GM21528 (cell line): ENCODE data around the gene DYNC1I1.
"Not testable (repeated sequence)": the region's sequence is repeated elsewhere in the genome, so short reads cannot be mapped to it uniquely, and the experiment has no call there.

Source experiments
- ATAC-seq: cut with Tn5 transposase; IDR thresholded peaks from one replicate; pipeline ENCODE4 v1.9.1; 2021; ENCODE audit warnings: mild to moderate bottlenecking, moderate library complexity; ENCODE audit not compliant: unreplicated experiment, low FRiP score

Gene DYNC1I1

DNA sequence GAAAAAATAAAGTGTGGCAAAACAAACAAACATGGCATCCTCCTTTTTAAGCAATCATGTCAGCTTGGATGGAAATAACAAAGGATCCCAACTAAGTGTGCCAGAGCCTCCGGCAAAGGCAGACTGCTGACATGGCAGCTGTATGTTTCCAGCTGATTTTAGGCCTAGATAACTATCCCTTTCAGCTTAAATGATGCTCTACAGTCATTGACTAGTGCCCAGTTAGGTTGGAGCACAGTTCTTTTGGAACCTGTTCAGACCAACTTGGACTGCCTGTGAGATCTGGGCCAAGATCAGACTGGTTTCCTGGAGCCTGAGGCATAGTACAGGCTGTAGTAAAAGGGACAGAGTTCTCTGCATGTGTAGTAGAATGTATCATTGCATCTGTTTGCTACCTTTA lies 128.7 kb downstream of the DYNC1I1 start:
- ATAC-seq, result no peak

DNA sequence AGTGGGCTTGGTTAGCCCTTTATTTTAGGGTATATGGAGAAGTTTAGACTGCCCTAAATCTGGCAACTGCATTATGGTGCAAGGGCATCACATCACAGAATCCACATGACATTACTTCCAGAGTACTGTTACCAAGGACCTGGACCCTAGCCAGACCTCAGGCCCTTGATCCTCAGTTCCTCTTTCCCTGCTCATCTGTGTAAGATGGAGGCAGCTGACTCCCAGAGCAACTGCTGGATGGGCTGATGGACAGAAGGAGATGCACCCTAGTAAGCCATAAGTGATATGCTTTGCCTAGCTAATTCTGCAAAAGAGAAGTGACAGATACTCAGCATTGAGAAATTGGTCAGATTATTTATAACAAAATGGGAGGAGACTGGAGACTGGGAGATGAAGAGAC lies 131.7 kb downstream of the DYNC1I1 start:
- ATAC-seq, result no peak

DNA sequence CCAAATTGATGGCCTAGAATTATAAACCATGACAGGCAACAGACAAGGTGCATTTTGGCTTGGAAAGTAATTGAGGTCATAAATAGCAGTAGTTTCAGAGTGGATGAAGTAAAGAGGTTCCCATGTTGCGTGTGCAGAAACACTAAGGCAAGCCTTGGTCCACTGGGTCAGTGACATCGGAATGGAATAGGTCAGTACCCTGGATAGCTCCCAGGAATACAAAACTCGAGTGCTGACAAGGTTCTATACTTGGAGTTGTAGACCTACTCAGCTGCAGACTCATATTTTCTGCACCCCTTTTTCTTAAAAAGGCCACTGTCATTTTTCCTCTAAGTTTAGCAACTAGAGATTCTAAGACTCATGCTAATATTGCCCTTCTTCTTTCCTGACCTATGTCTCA lies 132.8 kb downstream of the DYNC1I1 start:
- no peak for ATAC-seq

DNA sequence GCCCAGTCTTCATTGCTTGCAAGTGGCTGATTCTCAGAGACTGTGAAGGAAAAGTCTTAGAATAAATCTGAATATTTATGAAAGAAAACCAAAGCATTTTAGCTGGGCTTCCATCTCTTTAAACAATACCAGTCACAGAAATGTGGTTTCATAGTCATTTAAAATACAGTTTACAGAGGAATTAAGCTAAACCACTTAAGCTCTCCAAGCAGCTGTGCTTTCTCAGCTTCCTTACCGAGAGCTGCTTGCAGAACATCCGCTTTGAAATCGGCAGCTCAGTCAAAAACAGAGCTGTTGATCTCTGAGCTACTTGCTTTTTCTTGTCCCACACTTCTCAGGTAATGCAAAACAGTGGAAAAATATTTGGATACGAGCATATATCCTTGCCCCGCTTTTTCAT lies 134.5 kb downstream of the DYNC1I1 start:
- no peak for ATAC-seq

DNA sequence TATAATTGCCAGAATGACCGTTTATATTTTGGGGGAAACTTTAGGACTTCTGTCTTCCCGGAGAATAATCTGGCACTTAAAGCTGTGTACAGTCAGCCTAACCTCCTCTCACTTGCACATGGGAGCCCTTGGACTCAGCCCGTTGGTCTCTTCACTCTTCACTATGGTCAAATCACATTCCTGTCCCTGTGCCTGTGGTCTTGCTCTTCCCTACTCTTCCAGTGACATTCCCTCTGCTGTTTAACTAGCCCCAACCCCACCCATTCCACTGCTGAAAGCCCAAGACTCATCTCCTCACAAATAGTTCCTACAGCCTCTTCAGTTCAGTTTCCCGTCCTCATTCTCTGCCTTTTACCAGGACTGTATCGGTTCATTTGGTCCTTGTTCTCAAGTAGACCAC lies 135.0 kb downstream of the DYNC1I1 start:
- no peak for ATAC-seq

DNA sequence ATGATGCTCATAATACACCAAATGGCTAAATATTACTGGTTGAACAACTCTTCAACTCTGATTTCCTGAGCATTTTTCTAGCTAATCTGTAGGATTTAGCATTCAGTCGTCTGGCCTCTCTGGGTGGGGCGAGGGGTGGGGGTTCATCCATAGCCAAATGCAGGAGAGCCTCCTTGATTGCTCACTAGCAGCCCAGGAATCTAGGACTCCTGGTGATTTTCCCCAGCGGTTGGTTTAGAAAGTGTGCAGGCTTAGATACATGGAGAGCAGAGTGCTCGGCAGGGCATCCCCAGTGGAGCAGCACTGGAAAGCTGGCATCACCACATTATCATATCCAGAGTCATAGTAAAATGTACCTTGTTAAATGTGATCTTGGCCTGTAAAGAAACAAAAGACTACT lies 136.1 kb downstream of the DYNC1I1 start:
- ATAC-seq, result no peak

DNA sequence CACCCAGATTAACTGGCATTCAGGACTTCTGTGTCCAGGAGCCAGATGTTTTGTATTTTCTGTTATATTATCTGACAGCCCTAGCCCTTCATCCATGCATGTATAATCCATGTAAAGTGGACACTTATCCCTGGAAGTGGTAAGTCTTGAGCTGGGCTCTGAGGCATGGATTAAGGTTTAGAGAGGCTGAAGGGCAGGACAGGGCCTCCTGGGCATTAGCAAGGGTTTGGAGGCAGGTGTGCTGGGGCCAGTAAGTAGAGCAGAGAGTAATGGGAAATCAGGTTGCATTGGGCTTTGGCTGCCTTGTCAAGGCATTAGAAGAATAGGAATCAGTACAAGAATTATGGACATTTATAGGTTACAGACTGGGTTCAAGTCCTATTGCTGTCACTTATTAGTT lies 138.0 kb downstream of the DYNC1I1 start:
- no peak for ATAC-seq

DNA sequence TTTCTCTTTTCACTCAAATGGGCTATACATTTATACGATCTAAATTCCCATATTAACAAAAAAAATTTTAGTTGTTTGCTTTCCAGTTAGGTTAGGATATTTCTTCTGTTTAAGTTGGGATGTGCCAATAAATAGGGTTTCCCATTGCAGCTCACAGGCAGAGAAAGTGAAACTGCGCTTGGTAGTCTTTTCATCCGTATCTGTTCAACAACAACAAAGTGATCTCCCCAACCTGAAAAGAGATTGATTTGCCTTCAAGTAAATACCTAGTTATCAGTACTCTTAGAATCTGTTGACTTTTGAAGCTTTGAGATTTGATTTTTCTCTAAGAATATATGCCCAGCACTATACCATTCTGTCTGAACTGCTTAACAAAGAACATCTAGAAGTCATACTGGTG lies 143.4 kb downstream of the DYNC1I1 start:
- no peak for ATAC-seq

DNA sequence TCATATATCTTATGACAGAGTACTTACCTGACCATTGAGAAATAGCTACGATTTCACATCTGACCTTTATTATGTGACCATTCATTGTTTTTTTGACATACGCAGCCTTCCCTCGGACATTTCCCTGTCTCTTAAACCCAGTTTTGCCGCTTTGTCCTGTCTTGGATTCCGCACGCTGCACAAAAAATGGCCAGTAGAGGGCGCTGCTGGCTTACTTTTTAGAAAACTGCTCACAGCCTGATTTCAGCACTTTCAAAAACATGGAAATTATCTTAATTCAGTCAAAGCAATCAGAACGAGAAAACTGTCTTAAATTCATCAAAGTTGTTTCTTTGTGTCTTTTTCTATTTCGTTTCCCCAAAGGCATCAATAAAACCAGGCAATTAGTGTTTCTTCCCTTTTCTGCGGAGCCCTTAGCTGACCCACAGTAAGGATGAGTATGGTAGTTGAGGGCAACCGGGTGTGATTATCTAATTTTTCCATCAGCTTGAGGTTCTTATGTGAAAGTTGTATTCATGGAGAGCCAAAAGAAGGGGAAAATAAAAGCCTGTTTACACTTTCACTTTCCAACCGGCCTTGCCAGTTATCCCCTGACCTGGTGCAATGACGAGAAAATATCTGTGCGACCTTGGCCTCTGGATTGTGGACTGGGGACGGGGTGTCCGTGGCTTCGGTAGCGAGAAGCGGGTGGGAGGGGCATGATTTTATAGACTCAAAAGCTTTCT lies 144.4 kb downstream of the DYNC1I1 start:
- ATAC-seq, result peak; percentile 70

DNA sequence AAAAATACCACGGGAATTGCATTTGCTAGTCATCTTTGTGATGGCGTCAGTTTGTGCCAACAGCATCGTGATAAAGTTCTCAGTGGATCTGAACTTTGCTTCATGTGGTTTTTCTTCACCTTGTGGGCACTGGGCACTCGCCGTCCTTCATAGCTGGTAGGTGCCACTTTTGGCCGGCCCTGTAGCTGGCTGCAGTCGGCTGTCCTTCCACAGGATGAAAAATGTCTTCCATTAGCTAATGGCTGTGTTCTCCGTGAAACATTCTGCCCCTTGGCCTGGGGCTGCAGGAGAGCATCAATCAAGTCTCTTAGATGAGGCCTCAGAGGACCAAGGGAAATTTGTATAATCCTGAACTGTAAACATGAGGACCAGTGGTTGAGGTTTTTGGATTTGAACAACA lies 145.3 kb downstream of the DYNC1I1 start:
- no peak for ATAC-seq

DNA sequence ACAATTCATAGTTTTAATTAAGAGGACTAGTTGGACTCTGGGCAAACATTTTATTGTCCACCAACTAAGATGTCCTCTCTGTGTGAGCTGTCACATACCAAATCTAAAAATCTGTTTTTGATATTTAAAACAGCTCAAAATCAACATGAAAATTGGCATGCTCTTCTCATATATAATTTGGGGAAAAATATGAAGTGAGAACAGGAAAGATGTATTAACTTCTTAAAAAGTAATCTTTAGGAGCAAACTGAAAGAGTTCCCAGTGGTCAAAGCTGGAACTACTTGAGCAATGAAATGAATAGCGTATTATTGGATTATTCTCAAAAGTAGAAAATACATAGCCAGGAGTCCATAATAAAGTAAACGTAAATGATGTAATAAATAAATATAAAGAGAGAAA lies 147.2 kb downstream of the DYNC1I1 start:
- no peak for ATAC-seq

DNA sequence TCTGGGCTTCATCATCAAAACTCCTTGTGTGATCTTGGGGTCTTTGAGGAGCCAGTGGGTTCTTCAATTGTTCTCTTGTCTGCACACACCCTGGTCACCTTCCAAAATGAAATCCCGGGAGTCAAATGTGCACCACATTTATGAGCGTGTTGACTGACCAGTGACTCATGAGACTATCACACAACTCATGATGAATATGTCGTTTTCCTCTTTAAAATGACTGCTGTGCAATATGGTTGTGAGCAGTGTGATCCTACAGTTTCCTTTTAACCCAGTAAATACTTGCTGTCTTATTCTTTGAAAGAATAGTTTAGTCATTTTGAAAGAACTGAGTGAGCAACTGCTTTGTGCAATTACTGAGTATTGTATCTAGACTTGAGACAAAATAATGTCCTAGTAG lies 149.2 kb downstream of the DYNC1I1 start:
- ATAC-seq, result no peak

DNA sequence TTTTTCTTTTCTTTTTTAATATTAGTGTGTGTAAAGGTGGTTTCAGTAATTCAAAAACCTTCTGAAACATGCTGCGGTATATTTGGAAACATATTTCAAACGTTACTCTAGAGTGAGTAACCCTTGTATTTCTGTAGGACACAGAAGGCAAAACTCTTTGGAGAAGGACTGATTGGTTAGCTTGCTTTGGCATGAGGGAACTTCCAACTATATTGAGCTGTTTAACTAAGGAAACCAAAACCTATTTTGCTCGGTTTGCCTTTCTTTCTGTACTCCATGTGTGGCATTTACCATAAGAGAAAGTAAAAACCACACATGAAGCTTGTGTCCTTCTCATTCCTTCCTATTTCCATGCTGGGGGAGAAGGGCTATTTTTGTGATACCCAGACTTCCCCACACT lies 149.8 kb downstream of the DYNC1I1 start:
- no peak for ATAC-seq

DNA sequence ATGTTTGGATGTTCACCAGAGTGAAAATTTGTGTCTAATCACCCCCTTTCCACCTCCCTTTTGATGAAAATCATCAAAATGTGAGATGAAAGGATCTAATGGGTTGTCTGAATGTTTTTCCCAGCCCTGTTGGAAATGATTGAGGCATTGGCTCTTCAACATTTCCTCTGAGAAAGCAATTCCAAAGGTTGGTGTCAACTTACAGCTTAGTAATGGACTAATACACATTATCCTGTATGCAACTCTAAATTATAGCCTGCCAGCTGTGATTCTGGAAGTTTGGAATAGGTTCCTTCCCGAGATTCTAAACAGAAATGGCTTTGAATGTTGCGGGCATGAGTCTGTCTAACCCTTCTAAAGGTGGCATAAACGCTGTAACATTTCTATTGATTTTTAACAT lies 152.9 kb downstream of the DYNC1I1 start:
- no peak for ATAC-seq

DNA sequence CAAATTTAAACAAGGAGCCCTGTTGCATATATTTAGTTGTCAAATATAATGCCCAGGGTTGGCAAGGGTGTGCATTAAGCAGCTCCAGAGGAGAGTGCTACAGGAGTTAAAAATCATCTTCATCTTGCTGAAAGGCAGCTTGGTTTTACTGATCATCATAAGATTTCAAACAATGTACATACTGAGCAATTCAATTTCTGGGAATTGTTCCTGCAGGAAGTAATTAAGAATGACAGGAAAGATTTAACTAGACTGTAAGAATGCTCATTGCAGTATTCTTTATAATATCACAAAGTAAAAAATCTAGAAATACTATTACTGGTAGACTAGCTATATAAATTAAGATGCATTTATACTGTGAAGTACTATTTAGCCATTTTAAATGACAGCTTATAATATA lies 153.6 kb downstream of the DYNC1I1 start:
- no peak for ATAC-seq

DNA sequence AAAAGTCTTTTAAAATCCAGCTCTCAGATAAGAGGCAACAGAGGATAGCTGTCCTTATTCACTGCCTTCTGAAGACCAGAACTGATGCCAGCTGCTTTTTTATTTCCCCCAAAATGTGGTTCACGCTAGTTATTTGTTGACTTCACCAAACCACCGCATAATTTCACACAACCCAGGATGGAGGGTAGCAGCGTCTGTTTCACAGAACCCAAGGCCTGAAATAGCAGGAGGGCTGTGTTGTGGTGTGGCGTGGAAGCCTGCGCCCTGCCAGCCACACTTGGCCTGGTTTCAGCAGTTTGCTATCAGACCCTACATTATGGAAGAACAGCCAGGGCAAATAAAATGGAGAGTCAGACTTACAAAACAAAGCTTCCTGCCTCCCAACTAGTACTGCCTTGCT lies 155.4 kb downstream of the DYNC1I1 start:
- no peak for ATAC-seq

DNA sequence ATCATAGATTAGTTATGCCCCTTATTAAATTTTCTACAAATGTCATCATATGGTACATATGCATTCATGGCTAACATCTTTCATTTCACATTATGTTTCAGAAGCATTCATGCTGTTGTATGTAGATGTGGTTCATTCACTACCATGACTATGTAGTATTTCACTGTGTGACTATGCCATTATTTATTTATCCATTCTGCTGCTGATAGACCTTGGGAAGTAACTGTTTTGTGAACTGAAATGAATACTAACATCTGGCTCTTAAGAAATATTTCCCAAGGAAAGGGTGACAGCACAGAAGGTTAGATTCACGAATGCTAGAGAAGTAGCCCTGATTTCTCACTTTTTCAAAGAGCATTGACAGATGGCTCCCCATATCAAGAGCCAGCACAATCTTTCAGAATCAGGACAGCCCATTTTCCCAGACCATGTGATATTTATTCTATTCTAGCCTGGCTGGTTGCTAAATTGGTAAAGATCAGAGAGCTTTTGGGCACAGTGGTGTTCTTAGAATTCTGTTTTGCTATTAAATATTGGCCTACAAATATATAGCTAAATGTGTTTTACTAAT lies 157.4 kb downstream of the DYNC1I1 start:
- ATAC-seq, result no peak

DNA sequence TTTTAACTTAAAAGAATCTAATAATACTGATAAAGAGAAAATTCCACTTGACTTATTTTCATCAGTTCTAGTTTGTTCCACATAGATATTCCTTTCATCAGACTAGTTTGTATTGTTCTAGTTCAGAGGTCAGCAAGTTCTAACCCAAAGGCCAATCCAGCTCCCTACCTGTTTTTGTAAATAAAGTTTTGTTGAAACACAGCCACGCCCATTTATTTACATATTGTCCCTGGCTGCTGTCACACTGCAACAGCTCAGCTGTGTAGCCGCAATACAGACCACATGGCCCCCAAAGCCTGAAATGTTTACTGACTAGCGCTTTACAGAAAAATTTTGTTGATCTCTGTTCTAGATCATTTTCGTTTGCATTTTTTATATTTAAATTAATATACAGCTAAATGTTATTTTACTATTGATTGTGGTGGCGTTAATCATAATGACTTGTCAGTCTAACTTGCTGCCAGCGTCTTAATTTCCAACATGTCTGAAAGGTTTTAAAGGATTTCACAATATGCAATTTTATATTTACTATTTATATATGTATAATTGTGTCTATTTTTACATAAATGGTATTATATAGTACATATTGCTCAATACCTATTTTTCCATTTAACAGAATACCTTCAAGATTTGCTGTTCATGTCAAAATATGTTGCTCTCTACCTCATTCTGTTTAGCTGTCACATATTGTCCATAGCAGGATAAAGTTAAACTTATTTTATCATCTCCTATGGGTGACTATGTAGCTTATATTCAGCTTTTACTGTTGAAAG lies 159.3 kb downstream of the DYNC1I1 start:
- ATAC-seq, result no peak

DNA sequence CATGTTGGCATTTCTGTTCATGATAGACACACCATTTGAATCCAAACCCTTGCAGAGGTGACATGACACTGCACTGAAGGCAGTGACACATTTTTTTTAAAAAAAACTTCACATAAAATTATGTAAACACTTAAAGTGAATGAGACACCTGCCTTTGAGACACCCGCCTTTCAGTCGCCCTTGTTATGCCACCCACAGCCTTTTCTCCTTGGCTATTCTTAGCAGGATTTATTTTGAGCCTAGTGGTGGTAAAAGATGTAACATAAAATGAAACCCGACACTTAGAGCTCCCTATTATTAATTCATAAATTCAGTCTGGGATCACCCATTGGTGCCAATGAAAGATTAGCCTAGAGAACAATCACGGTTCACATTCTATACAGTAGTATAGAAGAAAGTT lies 161.3 kb downstream of the DYNC1I1 start:
- ATAC-seq, result no peak

DNA sequence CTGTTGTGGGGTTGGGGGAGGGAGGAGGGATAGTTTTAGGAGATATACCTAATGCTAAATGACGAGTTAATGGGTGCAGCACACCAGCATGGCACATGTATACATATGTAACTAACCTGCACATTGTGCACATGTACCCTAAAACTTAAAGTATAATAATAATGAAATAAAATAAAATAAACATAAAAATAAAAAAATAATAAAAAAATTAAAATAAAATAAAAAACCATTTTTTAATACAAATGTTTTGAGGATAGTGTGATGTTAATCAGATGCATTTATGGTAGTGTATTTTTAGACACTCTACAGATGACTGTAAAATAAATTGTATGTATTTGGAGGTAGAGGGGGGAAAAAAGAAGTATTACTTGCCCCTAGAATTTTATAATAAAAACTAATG lies 172.5 kb downstream of the DYNC1I1 start:
- not testable (repeated sequence) for ATAC-seq

DNA sequence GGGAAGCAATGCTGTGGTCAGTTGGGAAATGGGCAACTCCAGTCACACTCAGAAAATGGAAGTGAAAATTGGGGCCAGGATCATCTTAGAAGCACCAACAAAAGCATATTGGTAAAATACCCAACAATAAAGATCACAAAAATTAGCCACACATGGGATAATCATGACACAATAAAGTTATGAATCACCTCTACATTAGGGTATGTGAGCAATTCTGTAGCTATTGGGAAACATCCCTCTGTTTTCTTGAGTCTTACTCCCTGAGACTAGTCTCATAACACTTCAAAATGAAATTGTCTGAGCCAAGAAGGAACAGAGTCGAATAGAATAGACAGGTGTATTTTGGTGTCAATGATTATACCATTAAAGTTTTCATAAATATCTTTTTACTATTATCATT lies 178.3 kb downstream of the DYNC1I1 start:
- ATAC-seq, result no peak

DNA sequence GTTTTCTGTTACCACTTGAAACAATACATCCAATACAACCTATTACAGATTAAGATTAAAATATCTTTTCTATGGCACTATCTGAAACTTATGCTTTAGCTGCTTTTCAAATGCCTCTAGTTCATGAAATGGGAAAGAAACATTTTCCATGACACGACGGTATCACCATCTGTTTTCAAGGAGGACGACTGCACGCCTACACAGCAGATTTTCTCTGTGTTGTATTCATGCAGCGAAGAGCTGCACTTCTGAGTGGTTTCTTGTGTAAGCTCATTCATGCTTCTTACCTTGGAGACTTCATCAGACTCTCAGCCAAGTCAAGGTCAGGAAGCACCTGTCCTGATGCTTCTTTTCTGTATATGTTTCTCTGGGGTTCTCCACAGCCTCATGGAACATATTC lies 179.2 kb downstream of the DYNC1I1 start:
- no peak for ATAC-seq
